ENCODE measurements around the gene NFIX.

Gene NFIX

GRCh38 chr19:13121551-13122274 is 126.4 kb downstream of the NFIX start:
- Histone ChIP-seq H3K9ac (ENCODE audit: low read depth, low read length) (no peak overlapping the region), H3K4me1 (ENCODE audit: insufficient read depth, low read length) (peaks cover 27% of the 10 kb centered on the region), H3K4me3 (ENCODE audit: low read length) (no peak overlapping the region), H3K27ac (ENCODE audit: low read depth, low read length) (0 out of 2 replicates have a peak overlapping the region, but pooled peaks have one; percentile 14), H3K36me3 (ENCODE audit: insufficient read depth, low read length) (peaks cover 30% of the 10 kb centered on the region), H3K9me3 (ENCODE audit: insufficient read depth, low read depth, low read length) (no peaks in the 10 kb centered on the region), H3K27me3 (ENCODE audit: insufficient read depth, low read length) (no peaks in the 10 kb centered on the region)
- 91% methylated on average over 18 of the region's 18 CpGs for WGBS

DNA sequence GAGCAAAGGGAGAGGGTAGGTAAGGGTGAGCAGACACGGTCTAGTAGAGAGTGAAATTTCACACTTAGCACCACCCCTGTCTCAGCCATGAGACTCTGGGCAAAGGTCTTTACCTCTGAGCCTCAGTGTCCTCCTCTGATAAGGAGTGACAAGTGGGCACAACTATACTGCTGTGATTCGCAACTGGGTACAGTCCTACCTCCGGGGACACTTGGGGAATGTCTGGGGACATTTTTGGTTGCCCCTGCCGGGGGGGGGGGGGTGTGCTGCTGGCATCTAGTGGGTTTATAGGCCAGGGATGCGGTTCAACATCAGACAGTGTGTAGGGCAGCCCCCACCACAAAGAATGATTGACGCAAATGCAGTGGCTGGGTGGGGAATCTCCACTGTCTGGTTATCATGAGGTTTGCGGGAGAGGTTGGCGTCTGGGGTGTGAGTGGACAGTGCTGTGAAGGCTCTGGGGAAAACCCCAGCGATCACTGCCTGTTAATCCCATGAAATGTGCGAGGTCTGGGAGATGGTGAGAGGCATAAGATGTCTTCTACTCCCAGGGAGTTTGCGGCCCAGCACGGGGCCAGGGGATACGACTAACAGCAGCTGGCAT is 127.1 kb downstream of the NFIX start:
- Histone ChIP-seq H3K9ac (ENCODE audit: low read depth, low read length) (no peak overlapping the region), H3K4me1 (ENCODE audit: insufficient read depth, low read length) (peaks cover 27% of the 10 kb centered on the region), H3K36me3 (ENCODE audit: insufficient read depth, low read length) (peaks cover 31% of the 10 kb centered on the region), H3K27me3 (ENCODE audit: insufficient read depth, low read length) (no peaks in the 10 kb centered on the region), H3K27ac (ENCODE audit: low read depth, low read length) (no peak overlapping the region), H3K9me3 (ENCODE audit: insufficient read depth, low read depth, low read length) (no peaks in the 10 kb centered on the region), H3K4me3 (ENCODE audit: low read length) (no peak overlapping the region)
- WGBS = 94% methylated on average over 13 of the region's 13 CpGs

GRCh38 chr19:13122980-13123957 is 128.0 kb downstream of the NFIX start:
- no peaks in the 10 kb centered on the region for H3K27me3 ChIP-seq (ENCODE audit: insufficient read depth, low read length)
- peaks cover 31% of the 10 kb centered on the region for H3K36me3 ChIP-seq (ENCODE audit: insufficient read depth, low read length)
- H3K9me3 ChIP-seq (ENCODE audit: insufficient read depth, low read depth, low read length) = no peaks in the 10 kb centered on the region
- peaks cover 27% of the 10 kb centered on the region for H3K4me1 ChIP-seq (ENCODE audit: insufficient read depth, low read length)
- H3K27ac ChIP-seq (ENCODE audit: low read depth, low read length) = no peak overlapping the region
- 89% methylated on average over 20 of the region's 20 CpGs for WGBS
- no peak overlapping the region for H3K9ac ChIP-seq (ENCODE audit: low read depth, low read length)
- no peak overlapping the region for H3K4me3 ChIP-seq (ENCODE audit: low read length)

DNA sequence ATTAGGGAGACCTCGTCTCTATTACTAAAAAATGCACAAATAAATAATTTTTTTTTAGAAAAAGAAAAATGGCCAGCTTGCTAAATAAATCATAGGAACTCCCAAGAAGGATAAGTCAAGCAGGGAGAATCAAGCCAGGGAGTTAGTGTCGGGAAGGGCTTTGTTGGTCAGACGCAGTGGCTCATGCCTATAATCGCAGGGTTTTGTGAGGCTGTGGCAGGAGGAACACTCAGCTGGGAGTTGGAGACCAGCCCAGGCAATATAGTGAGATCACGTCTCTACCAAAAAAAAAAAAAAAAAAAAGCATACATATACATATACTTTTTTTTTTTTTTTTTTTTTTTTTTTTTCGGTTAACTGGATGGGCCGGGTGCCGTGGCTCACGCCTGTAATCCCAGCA is 131.8 kb downstream of the NFIX start:
- peaks cover 17% of the 10 kb centered on the region for H3K36me3 ChIP-seq (ENCODE audit: insufficient read depth, low read length)
- no peaks in the 10 kb centered on the region for H3K9me3 ChIP-seq (ENCODE audit: insufficient read depth, low read depth, low read length)
- no peak overlapping the region for H3K9ac ChIP-seq (ENCODE audit: low read depth, low read length)
- over 99% methylated on average over 7 of the region's 9 CpGs for WGBS
- H3K27me3 ChIP-seq (ENCODE audit: insufficient read depth, low read length) = no peaks in the 10 kb centered on the region
- H3K4me1 ChIP-seq (ENCODE audit: insufficient read depth, low read length) = no peaks in the 10 kb centered on the region
- no peak overlapping the region for H3K4me3 ChIP-seq (ENCODE audit: low read length)
- H3K27ac ChIP-seq (ENCODE audit: low read depth, low read length) = no peak overlapping the region

- Histone ChIP-seq H3K27me3 (ENCODE audit: insufficient read depth, low read length) (no peaks in the 10 kb centered on the region), H3K9ac (ENCODE audit: low read depth, low read length) (no peak overlapping the region), H3K27ac (ENCODE audit: low read depth, low read length) (no peak overlapping the region), H3K4me3 (ENCODE audit: low read length) (no peak overlapping the region), H3K4me1 (ENCODE audit: insufficient read depth, low read length) (no peaks in the 10 kb centered on the region), H3K9me3 (ENCODE audit: insufficient read depth, low read depth, low read length) (no peaks in the 10 kb centered on the region), H3K36me3 (ENCODE audit: insufficient read depth, low read length) (peaks cover 19% of the 10 kb centered on the region)
- 94% methylated on average over 6 of the region's 6 CpGs for WGBS
These were observed 132.7 kb downstream of the NFIX start for GRCh38 chr19:13127811-13128575.

DNA sequence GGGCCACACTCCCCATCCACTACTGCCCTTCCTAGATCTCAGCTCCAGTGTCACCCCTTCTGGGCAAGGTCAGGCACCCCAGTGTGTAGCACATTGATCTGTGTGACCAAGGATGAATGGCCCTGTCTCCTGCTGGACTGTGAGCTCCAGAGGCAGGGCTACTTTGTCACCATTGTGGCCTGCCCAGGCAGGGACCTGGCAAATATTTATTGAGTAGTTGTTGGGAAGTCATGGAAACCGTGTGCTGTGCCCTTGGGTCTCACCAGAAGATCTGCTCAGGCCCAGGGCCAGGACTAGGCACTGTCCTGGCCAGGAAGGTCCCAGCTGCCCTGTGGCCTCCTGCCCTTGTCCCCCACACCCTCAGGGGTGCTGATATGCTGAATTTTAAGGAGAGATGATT is 133.3 kb downstream of the NFIX start:
- H3K9me3 ChIP-seq (ENCODE audit: insufficient read depth, low read depth, low read length) = no peaks in the 10 kb centered on the region
- no peaks in the 10 kb centered on the region for H3K4me1 ChIP-seq (ENCODE audit: insufficient read depth, low read length)
- H3K36me3 ChIP-seq (ENCODE audit: insufficient read depth, low read length) = peaks cover 21% of the 10 kb centered on the region
- H3K4me3 ChIP-seq (ENCODE audit: low read length) = no peak overlapping the region
- no peaks in the 10 kb centered on the region for H3K27me3 ChIP-seq (ENCODE audit: insufficient read depth, low read length)
- no peak overlapping the region for H3K27ac ChIP-seq (ENCODE audit: low read depth, low read length)
- H3K9ac ChIP-seq (ENCODE audit: low read depth, low read length) = no peak overlapping the region
- 76% methylated on average over 1 of the region's 1 CpG for WGBS

GRCh38 chr19:13129384-13129783 is 134.1 kb downstream of the NFIX start:
- no peak overlapping the region for H3K4me3 ChIP-seq (ENCODE audit: low read length)
- no peaks in the 10 kb centered on the region for H3K9me3 ChIP-seq (ENCODE audit: insufficient read depth, low read depth, low read length)
- WGBS = 95% methylated on average over 9 of the region's 9 CpGs
- no peaks in the 10 kb centered on the region for H3K27me3 ChIP-seq (ENCODE audit: insufficient read depth, low read length)
- H3K27ac ChIP-seq (ENCODE audit: low read depth, low read length) = no peak overlapping the region
- H3K36me3 ChIP-seq (ENCODE audit: insufficient read depth, low read length) = peaks cover 26% of the 10 kb centered on the region
- H3K9ac ChIP-seq (ENCODE audit: low read depth, low read length) = no peak overlapping the region
- H3K4me1 ChIP-seq (ENCODE audit: insufficient read depth, low read length) = no peaks in the 10 kb centered on the region

DNA sequence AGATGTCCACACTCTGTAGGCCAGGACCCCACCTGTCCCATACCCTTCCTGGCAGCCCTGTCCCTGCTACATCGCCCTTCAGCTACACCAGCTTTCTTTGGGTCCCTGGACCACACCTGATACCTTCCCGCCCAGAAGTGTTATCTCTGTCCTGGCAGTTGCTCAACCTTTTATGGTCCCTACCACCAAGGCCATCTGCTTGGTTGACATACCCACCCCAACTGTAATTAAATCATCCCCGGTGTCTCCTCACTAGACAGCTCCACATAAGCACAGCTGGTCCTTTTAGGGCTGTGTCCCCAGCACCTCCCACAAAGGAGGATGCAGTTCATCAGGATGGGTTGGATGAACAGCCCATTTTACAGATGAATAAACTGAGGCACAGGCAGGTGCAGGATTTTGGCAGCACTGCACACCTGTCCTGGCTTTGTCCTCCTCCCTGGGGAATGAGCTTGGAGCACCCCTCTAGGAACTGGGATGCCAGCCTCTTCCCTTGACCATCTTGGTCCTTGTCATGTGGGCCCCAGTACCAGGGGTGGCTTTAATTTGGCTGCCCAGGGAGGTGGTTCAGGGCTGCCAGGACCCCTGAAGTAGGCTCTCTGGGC is 135.7 kb downstream of the NFIX start:
- H3K4me1 ChIP-seq (ENCODE audit: insufficient read depth, low read length) = no peaks in the 10 kb centered on the region
- no peaks in the 10 kb centered on the region for H3K9me3 ChIP-seq (ENCODE audit: insufficient read depth, low read depth, low read length)
- H3K27ac ChIP-seq (ENCODE audit: low read depth, low read length) = no peak overlapping the region
- H3K27me3 ChIP-seq (ENCODE audit: insufficient read depth, low read length) = no peaks in the 10 kb centered on the region
- no peak overlapping the region for H3K9ac ChIP-seq (ENCODE audit: low read depth, low read length)
- 94% methylated on average over 3 of the region's 3 CpGs for WGBS
- H3K4me3 ChIP-seq (ENCODE audit: low read length) = no peak overlapping the region
- peaks cover 36% of the 10 kb centered on the region for H3K36me3 ChIP-seq (ENCODE audit: insufficient read depth, low read length)

DNA sequence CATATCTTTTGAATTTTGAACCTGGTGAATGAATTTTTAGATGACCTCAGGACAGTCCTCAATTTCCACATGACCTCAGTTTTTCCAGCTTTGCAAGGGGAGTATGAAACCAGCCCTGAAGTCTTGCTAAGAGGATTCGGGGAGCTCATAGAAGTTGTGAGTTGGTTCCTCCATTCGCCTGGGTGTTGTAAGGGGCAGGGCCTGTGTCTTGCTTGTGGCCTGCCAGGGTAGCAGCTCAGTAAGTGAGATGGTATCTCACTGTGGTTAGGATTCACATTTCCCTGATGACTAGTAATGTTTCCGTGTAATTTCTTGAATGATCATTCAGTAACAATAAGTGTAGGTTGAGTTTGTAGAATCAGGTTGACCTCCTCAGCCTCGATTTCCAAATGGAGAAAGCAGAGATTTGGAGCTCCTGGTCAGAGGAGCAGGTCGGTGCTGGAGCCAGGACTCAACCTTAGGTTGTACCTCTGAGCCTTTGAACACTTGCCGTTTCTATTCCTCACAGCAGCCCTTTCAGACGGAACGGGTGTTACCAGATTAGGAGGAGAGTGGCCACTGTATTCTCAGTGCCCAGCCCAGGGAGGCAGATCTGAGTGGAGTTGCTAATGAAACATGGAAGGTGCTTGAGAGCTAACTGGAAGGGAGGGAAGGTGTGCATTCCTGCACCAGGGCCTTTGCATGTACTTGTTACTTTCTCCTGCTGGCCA is 137.4 kb downstream of the NFIX start:
- WGBS = 94% methylated on average over 8 of the region's 8 CpGs
- H3K36me3 ChIP-seq (ENCODE audit: insufficient read depth, low read length) = peaks cover 46% of the 10 kb centered on the region
- no peaks in the 10 kb centered on the region for H3K9me3 ChIP-seq (ENCODE audit: insufficient read depth, low read depth, low read length)
- H3K9ac ChIP-seq (ENCODE audit: low read depth, low read length) = no peak overlapping the region
- H3K4me3 ChIP-seq (ENCODE audit: low read length) = no peak overlapping the region
- no peaks in the 10 kb centered on the region for H3K27me3 ChIP-seq (ENCODE audit: insufficient read depth, low read length)
- H3K4me1 ChIP-seq (ENCODE audit: insufficient read depth, low read length) = no peaks in the 10 kb centered on the region
- no peak overlapping the region for H3K27ac ChIP-seq (ENCODE audit: low read depth, low read length)

All from HUES64 (cell line).